Mesenchymal stem cell (in vitro differentiated cells and primary cell): ENCODE results near the gene LHFPL6.

Source experiments
- DNase-seq: peaks from one replicate; pipeline ENCODE4 v3.0.0-alpha.2; 2013
- H2AFZ ChIP-seq: one replicate; pipeline ENCODE4 v1.6.1; 2013; ENCODE audit warnings: low read depth, mild to moderate bottlenecking, control low read depth, inconsistent platforms, low read length, moderate library complexity
- H2AK5ac ChIP-seq: 2 replicates; pipeline ENCODE4 v1.6.1; 2013; ENCODE audit warnings: low read length, moderate library complexity, mild to moderate bottlenecking, inconsistent platforms; ENCODE audit not compliant: severe bottlenecking
- H2BK120ac ChIP-seq: one replicate; pipeline ENCODE4 v1.6.1; 2013; ENCODE audit warnings: low read depth, mild to moderate bottlenecking, inconsistent platforms, low read length, moderate library complexity
- H2BK12ac ChIP-seq, 2 experiments: one replicate each; pipeline ENCODE4 v1.6.1; 2013; ENCODE audit warnings: inconsistent platforms in 2 of 2, low read length in 2 of 2, mild to moderate bottlenecking in 2 of 2, moderate library complexity in 2 of 2, control low read depth in 1 of 2
- H2BK15ac ChIP-seq: one replicate; pipeline ENCODE4 v1.6.1; 2013; ENCODE audit warnings: mild to moderate bottlenecking, low read depth, inconsistent platforms; ENCODE audit not compliant: poor library complexity, severe bottlenecking
- H2BK5ac ChIP-seq: 2 replicates; pipeline ENCODE4 v1.6.1; 2013; ENCODE audit warnings: low read depth, mild to moderate bottlenecking, low read length, control low read depth, inconsistent platforms; ENCODE audit not compliant: poor library complexity, severe bottlenecking
- H3K14ac ChIP-seq, 2 experiments: one replicate each; pipeline ENCODE4 v1.6.1; 2013; ENCODE audit warnings: inconsistent platforms in 2 of 2, low read length in 2 of 2, control low read depth in 1 of 2, mild to moderate bottlenecking in 1 of 2, moderate library complexity in 1 of 2
- H3K18ac ChIP-seq, 2 experiments: one replicate each; pipeline ENCODE4 v1.6.1; 2013; ENCODE audit warnings: inconsistent platforms in 2 of 2, low read length in 2 of 2, control low read depth in 1 of 2, low read depth in 1 of 2, mild to moderate bottlenecking in 1 of 2
- H3K23ac ChIP-seq, 2 experiments: one replicate each; pipeline ENCODE4 v1.6.1; 2013; ENCODE audit warnings: inconsistent platforms in 2 of 2, low read length in 2 of 2, mild to moderate bottlenecking in 2 of 2, moderate library complexity in 2 of 2, control low read depth in 1 of 2
- H3K27ac ChIP-seq: 2 replicates; pipeline ENCODE4 v1.5.1; 2013; ENCODE audit warnings: mild to moderate bottlenecking, moderate library complexity, low read length, control low read depth, inconsistent platforms; ENCODE audit not compliant: poor library complexity, severe bottlenecking
- H3K27me3 ChIP-seq, 2 experiments: 2 replicates each; pipeline versions ENCODE4 v1.6.1 to v1.7.0; 2013; ENCODE audit warnings: low read length in 2 of 2, mild to moderate bottlenecking in 2 of 2, moderate library complexity in 2 of 2, control low read depth in 1 of 2, inconsistent platforms in 1 of 2; ENCODE audit not compliant: control insufficient read depth in 1 of 2, insufficient read depth in 1 of 2
- H3K36me3 ChIP-seq, 2 experiments: 2 replicates each; pipeline versions ENCODE4 v1.6.1 to v1.7.0; 2013; ENCODE audit warnings: low read length in 2 of 2, control low read depth in 1 of 2, inconsistent platforms in 1 of 2, low read depth in 1 of 2, mild to moderate bottlenecking in 1 of 2; ENCODE audit not compliant: insufficient read depth in 2 of 2, control insufficient read depth in 1 of 2
- H3K4ac ChIP-seq, 2 experiments: one replicate each; pipeline ENCODE4 v1.6.1; 2013; ENCODE audit warnings: inconsistent platforms in 2 of 2, low read length in 2 of 2, mild to moderate bottlenecking in 2 of 2, moderate library complexity in 2 of 2, control low read depth in 1 of 2, low read depth in 1 of 2
- H3K4me1 ChIP-seq: 2 replicates; pipeline ENCODE4 v1.6.1; 2013; ENCODE audit warnings: low read depth, low read length, control low read depth; ENCODE audit not compliant: control insufficient read depth, insufficient read depth
- H3K4me2 ChIP-seq: 2 replicates; pipeline ENCODE4 v1.6.1; 2013; ENCODE audit warnings: low read length, mild to moderate bottlenecking, inconsistent platforms; ENCODE audit not compliant: poor library complexity, severe bottlenecking
- H3K4me3 ChIP-seq, 2 experiments: 2 replicates each; pipeline versions ENCODE4 v1.5.1 to v1.7.0; 2013; ENCODE audit warnings: low read length in 2 of 2, mild to moderate bottlenecking in 2 of 2, control low read depth in 1 of 2, low read depth in 1 of 2; ENCODE audit not compliant: insufficient read depth in 1 of 2
- H3K79me1 ChIP-seq: replicated peaks from 2 replicates; pipeline ENCODE4 v1.6.1; 2013; ENCODE audit warnings: mild to moderate bottlenecking, control low read depth, low read length, inconsistent platforms; ENCODE audit not compliant: poor library complexity, severe bottlenecking
- H3K9ac ChIP-seq: 2 replicates; pipeline ENCODE4 v1.7.0; 2013; ENCODE audit warnings: mild to moderate bottlenecking, low read length, moderate library complexity
- H3K9me3 ChIP-seq: 2 replicates; pipeline ENCODE4 v1.7.0; 2013; ENCODE audit warnings: mild to moderate bottlenecking, low read length; ENCODE audit not compliant: control insufficient read depth
- H4K8ac ChIP-seq: one replicate; pipeline ENCODE4 v1.6.1; 2013; ENCODE audit warnings: inconsistent platforms, mild to moderate bottlenecking, low read length, moderate library complexity
- H4K91ac ChIP-seq: one replicate; pipeline ENCODE4 v1.6.1; 2013; ENCODE audit warnings: mild to moderate bottlenecking, low read length, inconsistent platforms
- WGBS: methylation state at CpG from one replicate; pipeline ENCODE4 v1.1.7; 2013; ENCODE audit warnings: mixed read lengths; 5-methylcytosine and 5-hydroxymethylcytosine counted together

The LHFPL6 gene

DNA sequence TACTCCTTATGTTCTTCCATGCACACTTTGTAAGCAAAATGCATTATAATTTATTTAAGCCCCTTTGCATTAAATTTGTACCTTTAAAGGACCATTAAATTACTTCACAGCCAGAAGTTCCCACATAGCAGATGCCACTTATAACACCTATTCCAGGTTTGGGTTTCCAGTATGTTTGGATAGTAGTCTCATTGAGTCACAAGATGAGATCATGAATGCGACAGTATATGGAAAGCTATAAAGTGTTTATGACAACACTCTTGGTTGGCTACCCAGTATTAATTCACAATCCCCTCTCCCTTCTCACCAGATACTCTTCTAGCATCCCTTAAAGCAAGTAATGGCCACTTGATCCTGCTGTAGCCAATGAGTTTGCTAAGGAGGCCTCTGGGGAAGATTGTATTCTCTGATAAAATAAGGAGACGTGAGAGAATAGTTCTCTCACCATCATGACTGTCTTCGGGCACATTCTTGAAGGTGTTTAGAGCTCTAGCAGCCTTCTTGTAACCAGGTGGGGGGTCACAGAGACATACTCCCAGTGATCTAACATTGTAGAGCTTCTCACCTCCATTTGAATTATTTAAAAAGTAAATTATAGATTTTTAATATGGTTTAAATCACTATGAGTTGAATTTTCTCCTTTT, 2.8 kb upstream of the LHFPL6 start:
- Histone ChIP-seq H3K23ac (no peak overlapping the region), H3K27ac (no peak overlapping the region), H2BK5ac (no peak overlapping the region), H2AFZ (no peak overlapping the region), H4K8ac (no peak overlapping the region), H3K36me3 (peaks cover 0 to 9% of the 10 kb centered on the region in 2 experiments), H4K91ac (no peak overlapping the region), H2BK12ac (no peak overlapping the region), H3K14ac (no peak overlapping the region), H2BK120ac (no peak overlapping the region), H3K4me2 (no peak overlapping the region), H3K4ac (no peak overlapping the region), H3K9me3 (no peaks in the 10 kb centered on the region), H2BK15ac (no peak overlapping the region), H3K18ac (no peak overlapping the region), H3K4me1 (peaks cover 2% of the 10 kb centered on the region), H3K27me3 (no peaks in the 10 kb centered on the region), H3K4me3 (no peak overlapping the region), H3K79me1 (peaks cover 10% of the 10 kb centered on the region), H2AK5ac (no peak overlapping the region), H3K9ac (no peak overlapping the region)
- 92% methylated on average over 2 of the region's 3 CpGs for WGBS
- DNase-seq = no peak

DNA sequence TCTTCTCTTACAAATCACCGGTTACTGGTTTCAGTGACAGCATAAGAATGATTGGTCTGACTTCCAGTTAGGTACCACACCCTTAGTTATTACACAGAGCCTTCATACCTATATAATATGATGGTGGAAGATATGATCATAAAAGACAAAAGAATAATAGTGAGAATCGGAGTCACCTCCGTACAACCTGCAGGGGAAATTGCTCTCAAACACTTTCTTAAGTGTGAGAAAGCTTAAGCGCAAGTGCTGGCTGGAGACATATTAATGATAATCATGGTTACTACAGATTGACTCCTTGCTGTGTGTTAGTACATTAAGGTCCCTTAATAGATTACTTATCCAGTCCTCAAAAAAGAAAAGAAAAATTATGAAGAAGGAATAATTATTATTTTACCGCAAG, 1.8 kb upstream of the LHFPL6 start:
- Histone ChIP-seq H2BK5ac (no peak overlapping the region), H3K9ac (no peak overlapping the region), H2BK15ac (no peak overlapping the region), H3K4ac (no peak overlapping the region), H4K91ac (no peak overlapping the region), H2BK12ac (no peak overlapping the region), H3K36me3 (peaks cover 0 to 9% of the 10 kb centered on the region in 2 experiments), H3K4me3 (no peak overlapping the region), H3K23ac (no peak overlapping the region), H3K4me2 (no peak overlapping the region), H3K9me3 (no peaks in the 10 kb centered on the region), H3K27ac (no peak overlapping the region), H4K8ac (no peak overlapping the region), H2AFZ (no peak overlapping the region), H3K27me3 (no peaks in the 10 kb centered on the region), H3K4me1 (peaks cover 3% of the 10 kb centered on the region), H3K14ac (no peak overlapping the region), H2AK5ac (no peak overlapping the region), H3K18ac (no peak overlapping the region), H2BK120ac (no peak overlapping the region), H3K79me1 (peaks cover 12% of the 10 kb centered on the region)
- WGBS = 97% methylated on average over 3 of the region's 5 CpGs
- no peak for DNase-seq

DNA sequence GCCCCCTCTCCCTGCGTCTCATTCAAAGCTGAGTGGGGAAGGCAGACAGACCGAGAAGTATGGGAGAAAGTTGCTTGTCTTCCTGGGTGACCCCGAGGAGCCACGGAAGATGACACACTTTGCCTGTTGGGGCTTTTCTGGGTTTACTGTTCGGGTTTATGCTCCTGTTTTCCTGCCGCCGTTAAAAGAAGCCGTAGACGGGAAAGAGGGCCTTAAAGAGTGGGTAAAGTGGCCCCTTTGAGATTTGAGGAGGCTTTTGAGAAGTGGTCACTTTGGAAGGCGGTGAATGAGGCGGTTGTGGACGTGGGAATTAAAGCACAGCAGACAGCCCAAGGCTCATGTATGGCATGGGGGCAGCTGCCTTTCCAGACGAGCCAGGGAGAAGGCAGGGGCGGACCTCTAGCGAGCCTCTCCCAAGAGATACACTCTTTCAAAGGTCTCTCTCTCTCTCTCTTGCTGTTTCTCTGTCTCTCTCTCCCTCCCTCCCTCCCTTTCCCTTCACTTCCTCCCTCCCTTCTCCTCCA, 493 bp upstream of the LHFPL6 start:
- WGBS = 0% methylated on average over 15 of the region's 15 CpGs
- H3K23ac ChIP-seq = no peak overlapping the region
- peak overlapping the region; percentile 92 for H4K8ac ChIP-seq
- peak overlapping the region; percentile 74 for H2AFZ ChIP-seq
- H3K4me1 ChIP-seq = peaks cover 3% of the 10 kb centered on the region
- H3K4ac ChIP-seq = peak overlapping the region in 1 of 2 experiments; percentile 71
- peak overlapping the region; percentile 94 to 96 for H3K4me3 ChIP-seq
- no peaks in the 10 kb centered on the region for H3K27me3 ChIP-seq
- peak overlapping the region; percentile 93 for H3K9ac ChIP-seq
- peak; percentile 78 for DNase-seq
- peak overlapping the region; percentile 28 for H2BK15ac ChIP-seq
- H3K36me3 ChIP-seq = peaks cover 0 to 9% of the 10 kb centered on the region in 2 experiments
- no peak overlapping the region for H2BK120ac ChIP-seq
- peak overlapping the region; percentile 98 for H3K4me2 ChIP-seq
- H3K14ac ChIP-seq = peak overlapping the region in 1 of 2 experiments; percentile 18
- peak overlapping the region; percentile 49 to 81 for H3K18ac ChIP-seq
- H3K27ac ChIP-seq = peak overlapping the region; percentile 65
- H3K9me3 ChIP-seq = no peaks in the 10 kb centered on the region
- H2AK5ac ChIP-seq = no peak overlapping the region
- peak overlapping the region in 1 of 2 experiments; percentile 45 for H2BK12ac ChIP-seq
- no peak overlapping the region for H4K91ac ChIP-seq
- no peak overlapping the region for H2BK5ac ChIP-seq
- peaks cover 12% of the 10 kb centered on the region for H3K79me1 ChIP-seq

DNA sequence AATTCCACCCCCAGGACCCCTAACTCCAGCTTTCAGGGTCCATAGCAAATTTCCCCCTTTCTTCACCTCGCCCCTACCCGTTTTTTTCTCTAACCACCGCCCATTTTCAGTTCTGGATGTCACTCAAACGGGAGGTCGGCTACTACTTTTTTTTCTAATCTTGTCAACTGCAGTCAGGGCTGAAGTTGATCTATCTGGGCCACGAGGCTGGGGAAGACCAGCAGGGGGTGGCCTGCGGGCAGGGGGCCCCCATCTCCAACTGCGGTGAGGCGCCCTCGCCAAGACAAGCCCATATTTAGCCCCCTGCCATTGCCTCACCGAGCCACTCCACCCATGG, 748 bp downstream of the LHFPL6 start:
- H3K27ac ChIP-seq = peak overlapping the region; percentile 69
- peak overlapping the region; percentile 80 to 81 for H3K4ac ChIP-seq
- H3K23ac ChIP-seq = peak overlapping the region in 1 of 2 experiments; percentile 10
- H4K8ac ChIP-seq = peak overlapping the region; percentile 75
- H2BK5ac ChIP-seq = no peak overlapping the region
- peak overlapping the region; percentile 98 for H3K4me2 ChIP-seq
- H2BK12ac ChIP-seq = peak overlapping the region in 1 of 2 experiments; percentile 88
- H3K27me3 ChIP-seq = no peaks in the 10 kb centered on the region
- 1% methylated on average over 7 of the region's 11 CpGs for WGBS
- H3K18ac ChIP-seq = peak overlapping the region; percentile 62 to 96
- peak overlapping the region; percentile 67 for H2BK15ac ChIP-seq
- peaks cover 3% of the 10 kb centered on the region for H3K4me1 ChIP-seq
- peak overlapping the region; percentile 33 for H2AFZ ChIP-seq
- peaks cover 12% of the 10 kb centered on the region for H3K79me1 ChIP-seq
- H3K14ac ChIP-seq = peak overlapping the region in 1 of 2 experiments; percentile 97
- H3K36me3 ChIP-seq = peaks cover 0 to 9% of the 10 kb centered on the region in 2 experiments
- H4K91ac ChIP-seq = peak overlapping the region; percentile 75
- peak overlapping the region; percentile 94 to 96 for H3K4me3 ChIP-seq
- DNase-seq = no peak
- H2AK5ac ChIP-seq = no peak overlapping the region
- no peaks in the 10 kb centered on the region for H3K9me3 ChIP-seq
- peak overlapping the region; percentile 85 for H2BK120ac ChIP-seq
- H3K9ac ChIP-seq = peak overlapping the region; percentile 93
